ENCODE results near the gene ASB16.
"Not testable (repeated sequence)": the region's sequence is repeated elsewhere in the genome, so short reads cannot be mapped to it uniquely, and the experiment has no call there.

Gene ASB16

GRCh38 chr17:44170499-44171201 lies at the start of gene ASB16:
ASB16 (plus strand) TSS chr17:44170704; CDS start chr17:44170790, 86 bp downstream.
- DNase-seq = no peak

- no peak for DNase-seq
These were observed 49.5 kb upstream of the ASB16 start for GRCh38 chr17:44120851-44121605.

- no peak for DNase-seq
These were observed 48.3 kb upstream of the ASB16 start for GRCh38 chr17:44121997-44122815.

GRCh38 chr17:44122816-44123355 lies 47.6 kb upstream of the ASB16 start:
- DNase-seq = no peak

GRCh38 chr17:44123356-44124117 lies 47.0 kb upstream of the ASB16 start, which contains the start of gene HDAC5:
HDAC5 (minus strand) TSS chr17:44123641; CDS start chr17:44117515, 6,126 bp downstream.
- peak; percentile 95 to 96 for DNase-seq

GRCh38 chr17:44124118-44124438 lies 46.4 kb upstream of the ASB16 start:
- no peak for DNase-seq

- DNase-seq = no peak
These were observed 42.1 kb upstream of the ASB16 start for GRCh38 chr17:44128383-44128782.

- DNase-seq = no peak
These were observed 39.7 kb upstream of the ASB16 start for GRCh38 chr17:44130693-44131349.

- DNase-seq = not testable (repeated sequence)
These were observed 39.1 kb upstream of the ASB16 start for GRCh38 chr17:44131372-44131771.

- DNase-seq = no peak
These were observed 38.2 kb upstream of the ASB16 start for GRCh38 chr17:44132275-44132821.

- no peak for DNase-seq
These were observed 36.5 kb upstream of the ASB16 start for GRCh38 chr17:44133918-44134476.

GRCh38 chr17:44134752-44135568 lies 35.5 kb upstream of the ASB16 start:
- no peak for DNase-seq

- DNase-seq = peak in 1 of 2 donors; percentile 47
These were observed 32.4 kb upstream of the ASB16 start for GRCh38 chr17:44137891-44138709.

GRCh38 chr17:44143921-44144320 lies 26.6 kb upstream of the ASB16 start:
- DNase-seq = not testable (repeated sequence)

- DNase-seq = no peak
These were observed 25.4 kb upstream of the ASB16 start for GRCh38 chr17:44144966-44145739.

GRCh38 chr17:44146375-44147346 lies 23.8 kb upstream of the ASB16 start:
- DNase-seq = no peak

- no peak for DNase-seq
These were observed 22.7 kb upstream of the ASB16 start for GRCh38 chr17:44147812-44148211.
